NCI-H1694 (cell line): ENCODE measurements around the gene MAD1L1.

Experiments used
- DNase-seq: peaks from one replicate; lab custom pipeline; 2025; lab: John Stamatoyannopoulos, UW

MAD1L1 gene

GRCh38 chr7:2084781-2085505, 147.8 kb downstream of the MAD1L1 start:
- DNase-seq = no peak

- no peak for DNase-seq
These were observed 148.4 kb downstream of the MAD1L1 start for GRCh38 chr7:2084331-2084730.

- DNase-seq = no peak
These were observed 149.4 kb downstream of the MAD1L1 start for GRCh38 chr7:2083362-2083761.

- no peak for DNase-seq
These were observed 150.4 kb downstream of the MAD1L1 start for GRCh38 chr7:2082139-2082998.

GRCh38 chr7:2081526-2082135, 151.1 kb downstream of the MAD1L1 start:
- DNase-seq = no peak

GRCh38 chr7:2080477-2080876, 152.3 kb downstream of the MAD1L1 start:
- DNase-seq = no peak

GRCh38 chr7:2080060-2080387, 152.7 kb downstream of the MAD1L1 start:
- DNase-seq = peak; percentile 65

GRCh38 chr7:2079332-2080059, 153.2 kb downstream of the MAD1L1 start:
- no peak for DNase-seq

GRCh38 chr7:2078899-2079298, 153.8 kb downstream of the MAD1L1 start:
- DNase-seq = no peak

- no peak for DNase-seq
These were observed 156.1 kb downstream of the MAD1L1 start for GRCh38 chr7:2076649-2077064.

GRCh38 chr7:2075811-2076210, 156.9 kb downstream of the MAD1L1 start:
- no peak for DNase-seq

- no peak for DNase-seq
These were observed 158.1 kb downstream of the MAD1L1 start for GRCh38 chr7:2074691-2075090.

GRCh38 chr7:2072798-2073197, 159.9 kb downstream of the MAD1L1 start:
- no peak for DNase-seq

- no peak for DNase-seq
These were observed 160.7 kb downstream of the MAD1L1 start for GRCh38 chr7:2072042-2072441.

- no peak for DNase-seq
These were observed 161.5 kb downstream of the MAD1L1 start for GRCh38 chr7:2071133-2071832.

- DNase-seq = no peak
These were observed 162.5 kb downstream of the MAD1L1 start for GRCh38 chr7:2070151-2070763.

GRCh38 chr7:2069472-2069860, 163.3 kb downstream of the MAD1L1 start:
- no peak for DNase-seq

- no peak for DNase-seq
These were observed 163.9 kb downstream of the MAD1L1 start for GRCh38 chr7:2068693-2069471.

- no peak for DNase-seq
These were observed 166.4 kb downstream of the MAD1L1 start for GRCh38 chr7:2066251-2066919.

- DNase-seq = no peak
These were observed 167.2 kb downstream of the MAD1L1 start for GRCh38 chr7:2065528-2065927.
